Kidney epithelial cell (primary cell): Measurements from ENCODE around the gene S1PR2. TPM values are rescaled to one million over a fixed set of nuclear protein-coding genes. Genes with fewer than 3 reads are reported as not detected.
"Not testable (repeated sequence)": the region's sequence is repeated elsewhere in the genome, so short reads cannot be mapped to it uniquely, and the experiment has no call there.

Experiments
- DNase-seq: peaks from one replicate; pipeline ENCODE4 v3.0.0-alpha.2; 2010; ENCODE audit warnings: low read depth
- H3K27me3 ChIP-seq: 2 replicates; pipeline ENCODE4 v1.6.0; 2011; ENCODE audit warnings: low read length; ENCODE audit not compliant: control insufficient read depth, insufficient read depth
- H3K36me3 ChIP-seq: 2 replicates; pipeline ENCODE4 v1.5.1; 2011; ENCODE audit warnings: low read length; ENCODE audit not compliant: control insufficient read depth, insufficient read depth
- H3K4me3 ChIP-seq: 2 replicates; pipeline ENCODE4 v1.5.1; 2011; ENCODE audit warnings: low read depth, mild to moderate bottlenecking, control low read depth, low read length
- CTCF ChIP-seq: IDR thresholded peaks from 2 replicates; pipeline ENCODE4 v1.5.1; 2011; ENCODE audit warnings: mild to moderate bottlenecking, moderate library complexity, low read length, control low read depth, inconsistent platforms; ENCODE audit not compliant: insufficient read depth, poor library complexity, severe bottlenecking
- total RNA-seq: library from RNA; depleted of rRNA; stranded (reverse); fragments of >200 nt; gene quantifications from 2 replicates; pipeline ENCODE4 v1.2.3, GENCODE V29; 2015

S1PR2 gene
- total RNA-seq, 1 donor from 2014 or later, result 9.4 TPM

GRCh38 chr19:10184636-10185035 lies 46.5 kb downstream of the S1PR2 start:
- no peak for DNase-seq
- TF ChIP-seq CTCF, result no peak
- H3K36me3 ChIP-seq, result no peaks in the 10 kb centered on the region
- H3K27me3 ChIP-seq, result no peaks in the 10 kb centered on the region
- no peak overlapping the region for H3K4me3 ChIP-seq

- Histone ChIP-seq H3K36me3 (no peaks in the 10 kb centered on the region), H3K27me3 (no peaks in the 10 kb centered on the region), H3K4me3 (no peak overlapping the region)
- TF ChIP-seq CTCF, result no peak
- no peak for DNase-seq
These were observed 47.2 kb downstream of the S1PR2 start for GRCh38 chr19:10183926-10184325.

- Histone ChIP-seq H3K4me3 (no peak overlapping the region), H3K36me3 (no peaks in the 10 kb centered on the region), H3K27me3 (no peaks in the 10 kb centered on the region)
- TF ChIP-seq CTCF, result no peak
- DNase-seq, result no peak
These were observed 48.3 kb downstream of the S1PR2 start for GRCh38 chr19:10182847-10183246.

GRCh38 chr19:10182076-10182475 lies 49.1 kb downstream of the S1PR2 start:
- DNase-seq, result no peak
- H3K36me3 ChIP-seq, result no peaks in the 10 kb centered on the region
- no peaks in the 10 kb centered on the region for H3K27me3 ChIP-seq
- no peak for TF ChIP-seq CTCF
- H3K4me3 ChIP-seq, result no peak overlapping the region

GRCh38 chr19:10180459-10180858 lies 50.7 kb downstream of the S1PR2 start:
- DNase-seq, result no peak
- no peaks in the 10 kb centered on the region for H3K27me3 ChIP-seq
- TF ChIP-seq CTCF, result no peak
- no peak overlapping the region for H3K4me3 ChIP-seq
- H3K36me3 ChIP-seq, result no peaks in the 10 kb centered on the region

- not testable (repeated sequence) for H3K4me3 ChIP-seq, H3K27me3 ChIP-seq, DNase-seq, H3K36me3 ChIP-seq
These were observed 51.1 kb downstream of the S1PR2 start for GRCh38 chr19:10180024-10180423.
